ENCODE data around the gene RPLP1.

The RPLP1 gene

DNA sequence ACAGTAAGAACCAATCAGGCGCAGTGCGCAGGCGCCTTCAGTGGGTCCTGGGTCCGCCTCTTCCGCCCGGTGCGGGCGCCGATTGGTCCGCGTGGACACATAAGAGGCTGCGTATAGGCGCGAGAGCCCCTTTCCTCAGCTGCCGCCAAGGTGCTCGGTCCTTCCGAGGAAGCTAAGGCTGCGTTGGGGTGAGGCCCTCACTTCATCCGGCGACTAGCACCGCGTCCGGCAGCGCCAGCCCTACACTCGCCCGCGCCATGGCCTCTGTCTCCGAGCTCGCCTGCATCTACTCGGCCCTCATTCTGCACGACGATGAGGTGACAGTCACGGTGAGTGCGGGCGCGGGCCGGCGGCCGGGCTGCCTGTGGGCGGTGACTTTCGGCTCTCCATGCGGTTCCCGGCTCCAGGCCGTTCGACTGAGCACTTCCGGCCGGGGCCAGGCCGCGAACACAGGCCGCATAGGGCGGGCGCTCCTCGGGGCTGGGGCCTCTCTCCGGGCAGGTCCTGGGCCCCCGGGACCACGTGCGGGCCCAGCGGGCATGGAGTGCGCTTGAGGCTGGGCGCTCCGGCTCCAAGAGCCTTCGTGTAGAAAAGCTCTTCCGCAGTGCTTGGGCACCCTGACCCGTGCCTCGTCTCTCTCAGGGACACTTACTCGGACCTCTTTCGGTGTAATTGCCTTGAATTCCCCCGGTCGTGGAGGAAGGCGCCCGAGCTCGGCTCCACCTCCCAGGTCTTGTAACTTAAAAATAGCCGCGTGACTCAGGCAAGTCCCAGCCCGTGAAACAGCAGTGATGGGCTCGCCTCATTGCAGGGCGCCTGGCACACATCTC lies at the start of gene RPLP1:
RPLP1 (plus strand) TSS at position 127 of the 830 bp plus-strand sequence; CDS start at position 258, 131 bp downstream.
- H3K4me3 ChIP-seq (ENCODE audit: low read depth, low read length), result peak within 1 kb of the TSS; percentile 98

GRCh38 chr15:69403594-69403993 lies 49.0 kb upstream of the RPLP1 start:
- H3K4me3 ChIP-seq (ENCODE audit: low read depth, low read length), result no peak overlapping the region

DNA sequence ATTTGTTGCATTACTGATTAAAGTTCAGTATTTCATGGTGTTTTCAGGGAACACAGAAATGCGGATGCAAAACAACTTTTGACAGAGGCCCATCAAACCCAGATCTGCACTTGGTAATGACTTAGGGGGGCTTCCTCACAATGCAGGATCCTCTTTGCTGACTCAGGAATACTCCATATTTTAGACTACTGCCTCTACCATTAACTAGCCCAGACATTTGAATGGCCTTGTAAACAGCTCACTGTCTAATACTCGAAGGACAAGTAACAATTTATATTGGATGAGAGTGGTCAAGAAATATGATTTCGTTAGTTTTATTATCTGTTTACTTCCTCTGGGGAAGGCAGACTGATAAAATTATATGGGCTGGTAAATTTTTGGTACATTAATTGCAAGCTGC lies 47.5 kb upstream of the RPLP1 start:
- no peak overlapping the region for H3K4me3 ChIP-seq (ENCODE audit: low read depth, low read length)

DNA sequence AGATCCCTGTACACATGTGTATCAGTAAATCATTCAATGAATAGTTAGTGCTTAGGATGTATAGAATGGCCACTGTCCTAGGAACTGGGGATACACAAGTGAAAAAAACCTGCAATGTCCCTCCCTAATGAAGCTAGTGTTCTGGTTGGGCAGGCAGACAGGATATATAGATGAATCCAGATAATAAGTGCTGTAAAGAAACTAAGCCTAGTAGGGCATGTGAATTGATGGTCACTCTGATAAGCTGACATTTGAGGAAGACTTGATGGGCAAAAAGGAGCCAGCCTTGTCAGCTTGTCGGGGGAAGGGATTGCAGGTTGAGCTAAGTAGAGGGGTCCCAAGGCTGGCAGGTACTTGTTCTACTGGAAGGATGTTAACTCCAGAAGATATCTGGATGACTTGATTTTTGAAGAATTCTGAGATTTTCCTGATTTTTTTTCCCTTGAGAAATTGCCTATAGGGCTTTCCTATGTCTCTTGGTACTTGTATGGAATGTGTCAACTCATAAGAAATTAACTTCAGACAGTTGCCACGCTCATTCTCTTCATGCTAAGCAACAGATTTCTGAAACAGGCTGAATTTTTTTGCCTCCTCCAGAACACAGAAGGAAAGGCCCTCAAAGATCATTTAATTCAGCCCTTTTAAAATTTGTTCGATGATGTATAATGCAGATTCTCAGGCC lies 44.8 kb upstream of the RPLP1 start:
- no peak overlapping the region for H3K4me3 ChIP-seq (ENCODE audit: low read depth, low read length)

GRCh38 chr15:69408841-69409240 lies 43.8 kb upstream of the RPLP1 start:
- no peak overlapping the region for H3K4me3 ChIP-seq (ENCODE audit: low read depth, low read length)

DNA sequence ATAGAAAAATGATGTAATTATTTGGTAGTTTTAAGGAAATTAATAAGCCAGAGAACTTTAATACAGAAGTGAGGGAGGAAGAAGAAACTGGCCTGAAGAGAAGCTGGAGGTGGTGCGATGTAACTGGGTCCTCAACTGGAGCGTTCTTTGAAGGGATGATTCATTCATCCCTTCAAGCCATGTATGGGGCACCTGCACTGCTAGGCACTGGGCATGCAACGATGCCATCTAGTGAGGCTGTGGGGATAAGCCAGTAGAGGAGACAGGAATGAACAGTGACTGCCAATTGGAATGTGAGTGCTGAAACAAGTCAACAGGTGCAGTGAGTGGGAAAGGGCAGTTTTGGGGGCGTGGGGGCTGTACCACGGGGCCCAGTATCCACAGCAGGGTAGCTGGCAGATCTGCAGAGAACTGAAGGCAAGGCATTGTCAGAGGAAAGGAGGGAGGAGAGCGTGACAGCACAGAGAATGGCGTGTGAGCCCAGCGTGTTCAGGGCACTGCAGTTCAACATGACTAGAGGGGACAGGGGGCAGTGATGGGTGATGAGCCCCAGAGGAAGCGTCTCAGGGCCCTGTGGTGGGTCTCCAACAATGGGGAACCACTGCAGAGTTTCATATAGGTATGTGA lies 42.3 kb upstream of the RPLP1 start:
- H3K4me3 ChIP-seq (ENCODE audit: low read depth, low read length), result no peak overlapping the region

DNA sequence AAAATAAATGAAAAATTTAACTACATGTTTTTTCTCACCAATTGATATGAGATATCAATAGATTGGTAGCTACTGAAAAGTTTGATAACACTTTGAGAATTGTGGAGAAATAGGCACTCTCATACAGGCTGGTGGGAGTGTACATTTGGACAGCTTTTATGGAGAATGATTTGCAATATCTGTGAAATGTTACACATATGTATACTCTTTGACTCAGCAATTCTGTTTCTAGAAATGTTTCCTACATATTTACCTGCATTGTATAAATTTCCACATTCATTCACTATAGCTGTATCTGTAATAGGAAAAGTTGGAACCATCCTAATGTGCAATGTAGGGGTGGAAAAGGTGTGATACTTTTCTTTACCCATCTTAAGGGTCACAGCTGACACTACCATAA lies 40.3 kb upstream of the RPLP1 start:
- H3K4me3 ChIP-seq (ENCODE audit: low read depth, low read length), result no peak overlapping the region

- no peak overlapping the region for H3K4me3 ChIP-seq (ENCODE audit: low read depth, low read length)
These were observed 39.9 kb upstream of the RPLP1 start for GRCh38 chr15:69412701-69413100.

- H3K4me3 ChIP-seq (ENCODE audit: low read depth, low read length), result peak within 1 kb of the TSS; percentile 92
These were observed 38.6 kb upstream of the RPLP1 start, which contains the start of gene KIF23 for GRCh38 chr15:69413822-69414700. Gene KIF23, plus strand, starts transcription at chr15:69414349. Its CDS starts 117 bp downstream, at chr15:69414466.

DNA sequence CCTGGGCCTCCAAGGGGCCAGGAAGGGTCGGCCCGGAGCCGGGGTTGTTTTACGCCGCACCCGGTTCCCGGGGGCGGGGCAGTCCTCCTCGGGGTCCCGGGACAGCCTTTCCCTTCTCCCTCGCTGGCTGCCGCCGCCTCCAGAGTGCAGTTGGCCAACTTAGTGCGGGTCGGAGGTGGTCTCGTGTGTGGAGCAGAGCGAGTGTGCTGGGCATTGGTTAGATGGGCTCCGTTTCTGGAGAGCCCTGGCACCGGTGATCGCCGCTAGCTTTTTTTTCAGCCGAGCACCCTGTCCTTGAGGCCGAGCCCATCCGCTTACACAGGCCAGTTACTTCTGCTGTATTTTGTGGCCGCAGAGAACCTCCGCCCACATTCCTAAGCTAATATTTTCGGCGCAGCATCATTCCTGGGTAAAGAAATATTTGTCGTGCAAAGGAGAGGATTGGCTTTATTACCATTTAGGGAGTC lies 37.9 kb upstream of the RPLP1 start:
- H3K4me3 ChIP-seq (ENCODE audit: low read depth, low read length), result peak overlapping the region; percentile 92

DNA sequence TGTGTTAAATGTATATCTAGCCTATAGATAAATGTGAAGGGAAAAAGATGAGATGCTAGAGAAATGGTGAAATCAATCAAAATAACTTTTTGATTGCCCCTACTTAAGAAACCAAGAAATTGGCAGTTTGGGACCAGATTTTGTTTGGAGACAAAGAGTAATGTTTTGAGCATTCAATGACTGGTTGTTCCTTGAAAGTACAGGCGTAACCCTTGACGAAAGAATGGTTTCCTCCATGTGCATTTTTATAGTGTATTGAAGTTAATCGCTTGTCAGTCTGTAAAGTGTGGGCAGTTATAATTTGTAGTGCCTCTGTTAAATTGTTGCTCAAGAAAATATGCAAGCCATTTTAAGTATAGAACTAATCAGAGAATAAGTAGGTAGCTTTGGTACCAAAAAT lies 37.2 kb upstream of the RPLP1 start:
- peak overlapping the region; percentile 92 for H3K4me3 ChIP-seq (ENCODE audit: low read depth, low read length)

- H3K4me3 ChIP-seq (ENCODE audit: low read depth, low read length), result no peak overlapping the region
These were observed 35.0 kb upstream of the RPLP1 start for GRCh38 chr15:69417581-69417980.

DNA sequence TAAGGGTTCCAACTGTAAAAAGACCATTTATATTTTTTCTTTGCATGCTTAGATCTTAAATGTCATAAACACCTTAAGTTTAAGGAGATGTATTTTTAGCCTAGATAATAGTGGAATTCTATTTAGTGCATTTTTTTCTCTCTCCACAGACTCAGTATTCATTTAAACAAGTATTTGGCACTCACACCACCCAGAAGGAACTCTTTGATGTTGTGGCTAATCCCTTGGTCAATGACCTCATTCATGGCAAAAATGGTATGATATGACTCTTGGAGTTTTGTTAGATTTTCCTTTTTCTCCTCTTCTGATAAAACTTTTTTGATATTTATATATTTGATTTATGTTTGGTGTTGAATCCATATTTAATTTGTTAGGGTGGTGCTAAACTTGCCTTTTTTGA lies 31.1 kb upstream of the RPLP1 start:
- H3K4me3 ChIP-seq (ENCODE audit: low read depth, low read length), result no peak overlapping the region

DNA sequence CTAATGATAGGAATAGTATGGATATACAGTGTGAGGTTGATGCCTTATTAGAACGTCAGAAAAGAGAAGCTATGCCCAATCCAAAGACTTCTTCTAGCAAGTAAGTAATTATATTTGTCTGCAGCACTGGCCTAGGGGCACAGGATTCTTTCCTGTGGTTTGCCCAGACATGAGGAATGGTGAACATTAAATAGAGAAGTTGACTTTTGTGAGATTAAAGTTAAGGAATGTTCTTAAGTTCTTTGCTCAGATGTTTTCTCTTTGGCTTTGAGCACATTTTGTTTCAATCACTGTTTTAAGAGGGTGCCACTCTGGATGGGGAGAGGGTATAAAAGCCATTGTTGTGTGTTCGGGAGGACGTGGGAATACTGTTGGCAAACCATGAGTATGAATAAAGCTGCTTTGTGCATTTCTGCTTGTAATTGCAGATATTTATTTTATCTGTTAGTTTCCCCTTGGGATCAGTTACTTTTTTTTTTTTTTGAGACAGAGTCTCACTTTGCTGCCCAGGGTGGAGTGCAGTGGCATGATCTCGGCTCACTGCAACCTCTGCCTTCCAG lies 30.2 kb upstream of the RPLP1 start:
- H3K4me3 ChIP-seq (ENCODE audit: low read depth, low read length), result no peak overlapping the region

GRCh38 chr15:69424001-69424400 lies 28.6 kb upstream of the RPLP1 start:
- H3K4me3 ChIP-seq (ENCODE audit: low read depth, low read length), result no peak overlapping the region

- H3K4me3 ChIP-seq (ENCODE audit: low read depth, low read length), result no peak overlapping the region
These were observed 27.7 kb upstream of the RPLP1 start for GRCh38 chr15:69424748-69425413.

GRCh38 chr15:69433831-69434230 lies 18.8 kb upstream of the RPLP1 start:
- H3K4me3 ChIP-seq (ENCODE audit: low read depth, low read length), result no peak overlapping the region

DNA sequence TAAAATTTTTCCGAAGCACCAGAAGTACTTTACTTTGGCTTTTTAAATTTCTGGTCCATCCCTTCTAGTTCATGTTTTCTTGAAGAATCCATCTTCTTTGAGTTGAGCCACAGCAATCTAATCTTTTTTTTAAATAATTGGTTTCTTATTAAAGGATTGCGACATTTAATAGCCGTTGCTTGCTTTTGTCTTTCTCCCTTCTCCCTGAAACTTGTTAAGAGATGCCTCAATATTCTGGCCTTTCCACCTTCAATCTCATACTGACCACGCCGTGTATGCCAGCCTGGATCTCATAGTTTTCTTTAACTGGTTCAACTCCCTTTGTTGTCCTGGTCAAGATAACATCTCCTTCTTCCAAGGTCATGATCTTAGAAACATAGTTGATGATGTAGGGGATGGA lies 18.4 kb upstream of the RPLP1 start:
- no peak overlapping the region for H3K4me3 ChIP-seq (ENCODE audit: low read depth, low read length)

- H3K4me3 ChIP-seq (ENCODE audit: low read depth, low read length), result no peak overlapping the region
These were observed 17.9 kb upstream of the RPLP1 start for GRCh38 chr15:69434679-69435078.

DNA sequence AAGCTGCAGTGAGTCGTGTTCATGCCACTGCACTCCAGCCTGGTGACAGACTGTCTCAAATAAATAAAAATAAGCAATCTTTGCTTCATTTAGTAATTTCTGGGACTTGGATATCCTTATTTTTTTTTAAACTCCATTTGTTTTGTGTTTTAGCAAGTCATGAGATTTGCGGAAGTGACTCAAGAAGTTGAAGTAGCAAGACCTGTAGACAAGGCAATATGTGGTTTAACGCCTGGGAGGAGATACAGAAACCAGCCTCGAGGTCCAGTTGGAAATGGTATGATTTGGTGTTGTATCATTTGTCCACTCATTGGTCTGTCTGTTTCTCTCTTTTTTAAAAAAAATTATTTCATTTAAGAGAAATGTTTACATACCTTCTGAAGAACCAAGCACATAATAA lies 16.6 kb upstream of the RPLP1 start:
- no peak overlapping the region for H3K4me3 ChIP-seq (ENCODE audit: low read depth, low read length)
